Measurements from ENCODE around the gene ADORA2A. TPM values are rescaled to one million over a fixed set of nuclear protein-coding genes. Genes with fewer than 3 reads are reported as not detected.

Gene ADORA2A
- total RNA-seq, 1 donor = 0.45 TPM

GRCh38 chr22:24412274-24412673 is 15.1 kb upstream of the ADORA2A start:
- no peak for DNase-seq (ENCODE audit: low read depth)
- no peak for TF ChIP-seq CTCF (IDR thresholded peaks at IDR 0.05; ENCODE audit: insufficient read depth, low read length)
- no peak overlapping the region for H3K4me3 ChIP-seq (ENCODE audit: low read depth, low read length)

GRCh38 chr22:24413271-24413670 is 14.1 kb upstream of the ADORA2A start:
- no peak for TF ChIP-seq CTCF (IDR thresholded peaks at IDR 0.05; ENCODE audit: insufficient read depth, low read length)
- DNase-seq (ENCODE audit: low read depth) = no peak
- H3K4me3 ChIP-seq (ENCODE audit: low read depth, low read length) = no peak overlapping the region

GRCh38 chr22:24413736-24414385 is 13.5 kb upstream of the ADORA2A start:
- DNase-seq (ENCODE audit: low read depth) = no peak
- TF ChIP-seq CTCF (IDR thresholded peaks at IDR 0.05; ENCODE audit: insufficient read depth, low read length) = no peak
- H3K4me3 ChIP-seq (ENCODE audit: low read depth, low read length) = no peak overlapping the region

- no peak for DNase-seq (ENCODE audit: low read depth)
- no peak overlapping the region for H3K4me3 ChIP-seq (ENCODE audit: low read depth, low read length)
- no peak for TF ChIP-seq CTCF (IDR thresholded peaks at IDR 0.05; ENCODE audit: insufficient read depth, low read length)
These were observed 12.9 kb upstream of the ADORA2A start for GRCh38 chr22:24414523-24414922.

GRCh38 chr22:24414984-24415945 is 12.1 kb upstream of the ADORA2A start:
- no peak for DNase-seq (ENCODE audit: low read depth)
- H3K4me3 ChIP-seq (ENCODE audit: low read depth, low read length) = no peak overlapping the region
- TF ChIP-seq CTCF (IDR thresholded peaks at IDR 0.05; ENCODE audit: insufficient read depth, low read length) = no peak

GRCh38 chr22:24416095-24416494 is 11.3 kb upstream of the ADORA2A start:
- H3K4me3 ChIP-seq (ENCODE audit: low read depth, low read length) = no peak overlapping the region
- TF ChIP-seq CTCF (IDR thresholded peaks at IDR 0.05; ENCODE audit: insufficient read depth, low read length) = no peak
- DNase-seq (ENCODE audit: low read depth) = no peak

All from fibroblast of the aortic adventitia (primary cell).